ENCODE data around the gene TNPO3. TPM values are rescaled to one million over a fixed set of nuclear protein-coding genes. Genes with fewer than 3 reads are reported as not detected.

TNPO3 gene
- total RNA-seq (2022; extraction: Qiagen RNA extraction) = 39.5 to 47.5 TPM (median 45.1 TPM) in 5 replicates

DNA sequence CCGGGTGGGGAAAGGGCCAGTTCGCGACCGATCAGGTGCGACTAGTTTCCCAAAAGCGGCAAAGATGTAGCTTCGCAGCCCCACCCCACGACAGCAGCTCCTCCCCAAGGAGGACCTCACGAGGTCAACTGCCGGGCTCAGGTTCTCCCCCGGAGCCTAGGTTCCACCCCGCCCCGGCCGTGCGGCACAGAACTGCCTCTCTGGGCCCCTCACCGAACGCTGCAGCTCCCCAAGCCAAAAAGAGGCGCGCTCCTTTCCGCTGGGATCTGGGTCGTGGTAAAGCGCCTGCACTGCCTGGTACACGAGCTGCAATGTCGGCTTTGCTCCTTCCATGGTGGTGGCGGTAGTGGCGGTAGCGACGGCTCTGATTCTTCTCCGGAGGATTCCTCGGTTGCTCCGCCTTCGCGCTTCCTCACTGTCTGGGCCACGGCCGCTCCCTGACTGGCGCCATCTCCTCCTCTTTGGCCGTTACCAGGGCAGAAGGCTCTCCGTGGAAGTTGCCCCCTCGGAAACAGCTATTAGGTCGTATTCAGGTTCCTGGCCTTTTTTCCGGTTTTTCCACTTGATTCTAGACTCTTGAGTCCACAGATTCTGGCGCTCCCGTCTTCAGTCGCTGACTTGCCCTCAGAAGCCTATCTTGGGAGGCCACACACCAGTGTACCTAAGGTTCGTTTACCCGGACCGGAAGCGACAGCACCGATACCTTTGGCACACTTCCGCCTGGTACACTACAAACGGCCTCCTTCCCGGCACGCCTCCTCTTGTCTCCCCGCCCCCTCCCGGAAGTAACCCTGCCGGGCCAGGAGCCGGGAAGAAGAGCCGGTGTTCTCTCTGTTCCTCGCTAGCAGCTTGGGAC, at the start of gene TNPO3:
Gene TNPO3, minus strand, starts transcription at position 674 of the 856 bp plus-strand sequence. Its CDS starts 341 bp downstream, at position 333.

DNA sequence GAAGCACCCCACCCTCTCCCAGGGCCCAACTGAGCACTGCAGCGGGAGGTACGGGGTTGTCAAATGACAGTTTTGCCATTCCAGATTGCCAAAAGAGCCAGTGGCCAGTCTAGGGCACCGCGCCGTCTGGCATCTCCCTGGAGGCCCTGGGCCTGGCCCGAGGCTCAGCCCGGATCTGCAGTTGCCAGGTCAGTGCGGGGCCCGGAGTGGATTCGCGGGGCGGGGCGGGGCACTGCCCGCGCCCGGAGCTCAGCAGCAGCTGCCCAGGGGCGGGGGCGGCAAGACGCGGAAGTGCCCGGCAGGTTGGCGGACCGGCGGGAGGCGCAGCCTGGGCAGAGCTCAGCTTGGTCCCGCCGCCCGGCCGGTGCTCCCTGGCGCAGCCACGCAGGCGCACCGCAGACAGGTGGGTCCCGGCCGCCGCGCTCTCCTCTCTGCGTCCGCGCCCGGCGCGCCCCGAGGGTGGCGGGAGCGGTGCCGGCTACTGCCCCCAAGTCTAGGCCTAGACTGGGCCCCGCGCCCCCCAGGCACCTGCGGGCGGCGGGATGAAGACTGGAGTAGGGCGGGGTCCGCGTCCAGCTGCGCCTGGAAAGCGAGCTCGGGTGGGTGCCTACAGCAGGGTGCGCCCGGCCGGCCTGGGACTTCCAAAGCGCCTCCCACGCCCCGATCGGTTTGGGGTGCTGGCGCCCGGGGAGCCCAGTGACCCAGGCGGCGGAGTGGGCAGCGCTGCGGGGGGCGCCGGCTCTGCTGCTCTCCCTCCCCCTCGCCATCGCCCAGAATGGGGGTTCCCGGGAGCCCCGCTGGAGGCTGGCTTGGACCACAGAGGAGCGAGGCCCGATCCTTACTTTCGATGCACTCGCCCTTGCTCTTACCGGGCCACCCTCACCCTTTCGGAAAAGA, 117.0 kb downstream of the TNPO3 start, which contains the start of gene IRF5:
Gene IRF5, plus strand, starts transcription at position 281 of the 897 bp plus-strand sequence. CDS start 4,155 bp downstream, outside the sequence.

DNA sequence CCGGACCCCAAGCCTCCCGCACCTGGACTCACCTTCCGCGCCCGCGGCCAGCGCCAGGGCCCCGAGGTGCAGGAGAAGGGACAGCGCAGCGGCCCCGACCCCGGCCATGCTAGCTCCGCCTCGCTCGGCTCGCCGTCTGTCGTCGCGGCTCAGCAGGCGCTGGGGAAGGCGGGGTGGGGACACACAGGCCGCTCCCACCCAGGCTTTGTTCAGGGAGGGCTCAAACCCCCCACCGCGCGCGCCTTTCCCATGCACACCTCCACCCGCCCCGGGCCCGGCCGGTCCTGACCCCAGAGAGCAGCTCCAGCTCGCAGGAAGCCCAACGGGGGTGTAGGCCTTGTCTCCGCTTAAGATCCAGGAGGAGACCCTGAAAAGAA, 144.4 kb downstream of the TNPO3 start, which contains the start of gene KCP:
Gene KCP, minus strand, starts transcription at position 141 of the 377 bp plus-strand sequence. Its CDS starts 33 bp downstream, at position 108.

Other genes with a start within 250 kb of the TNPO3 start
- 2.9 to 6.0 TPM (median 3.9 TPM) in 5 replicates for gene FLNC, start 224.7 kb downstream of the TNPO3 start, total RNA-seq (2022; extraction: Qiagen RNA extraction)
- 238 to 300 TPM (median 251 TPM) in 5 replicates for gene ATP6V1F, start 192.3 kb downstream of the TNPO3 start, total RNA-seq (2022; extraction: Qiagen RNA extraction)
- gene KCP, start 144.4 kb downstream of the TNPO3 start, total RNA-seq (2022; extraction: Qiagen RNA extraction) = 0.07 to 0.22 TPM (median 0.15 TPM) in 5 replicates
- 11.9 to 16.6 TPM (median 15.9 TPM) in 5 replicates for gene IRF5, start 117.2 kb downstream of the TNPO3 start, total RNA-seq (2022; extraction: Qiagen RNA extraction)
- gene TSPAN33, start 89.6 kb upstream of the TNPO3 start, total RNA-seq (2022; extraction: Qiagen RNA extraction) = 4.6 to 6.9 TPM (median 6.2 TPM) in 5 replicates
- gene SMO, start 133.5 kb upstream of the TNPO3 start, total RNA-seq (2022; extraction: Qiagen RNA extraction) = 10.6 to 14.5 TPM (median 12.6 TPM) in 5 replicates
- 4.4 to 6.7 TPM (median 6.2 TPM) in 5 replicates for gene AHCYL2, start 169.9 kb upstream of the TNPO3 start, total RNA-seq (2022; extraction: Qiagen RNA extraction)

All from A549 treated with dexamethasone at 1 μM for 4 hours (cell line).